ENCODE data around the gene PHC3.

The PHC3 gene

GRCh38 chr3:170077361-170077760, 104.2 kb downstream of the PHC3 start:
- WGBS, 2 experiments (ENCODE audit: insufficient coverage in 2 of 2), result 90 to 94% methylated on average over 10 of the region's 10 CpGs

GRCh38 chr3:170076715-170077238, 104.8 kb downstream of the PHC3 start:
- WGBS, 2 experiments (ENCODE audit: insufficient coverage in 2 of 2), result 88 to 92% methylated on average over 3 to 5 of the region's 6 CpGs
- Histone ChIP-seq H3K4me1 (ENCODE audit: control insufficient read depth, insufficient read depth, low read length, poor library complexity, severe bottlenecking) (no peaks in the 10 kb centered on the region), H3K36me3 (ENCODE audit: control insufficient read depth, insufficient read depth, low read length) (peaks cover 4% of the 10 kb centered on the region), H3K9me3 (ENCODE audit: control insufficient read depth, low read length) (no peaks in the 10 kb centered on the region), H3K4me3 (ENCODE audit: extremely low read depth, insufficient read depth, low read length, poor library complexity, severe bottlenecking) (no peak overlapping the region), H3K27ac (ENCODE audit: low read depth, low read length, severe bottlenecking) (no peak overlapping the region)

More at GRCh38 chr3:170077361-170077760, 104.2 kb downstream of the PHC3 start:
- Histone ChIP-seq H3K9me3 (ENCODE audit: control insufficient read depth, low read length) (no peaks in the 10 kb centered on the region), H3K4me3 (ENCODE audit: extremely low read depth, insufficient read depth, low read length, poor library complexity, severe bottlenecking) (no peak overlapping the region), H3K27ac (ENCODE audit: low read depth, low read length, severe bottlenecking) (no peak overlapping the region), H3K4me1 (ENCODE audit: control insufficient read depth, insufficient read depth, low read length, poor library complexity, severe bottlenecking) (no peaks in the 10 kb centered on the region), H3K36me3 (ENCODE audit: control insufficient read depth, insufficient read depth, low read length) (peaks cover 4% of the 10 kb centered on the region)

- H3K27ac ChIP-seq (ENCODE audit: low read depth, low read length, severe bottlenecking), result no peak overlapping the region
- H3K9me3 ChIP-seq (ENCODE audit: control insufficient read depth, low read length), result no peaks in the 10 kb centered on the region
- no peaks in the 10 kb centered on the region for H3K4me1 ChIP-seq (ENCODE audit: control insufficient read depth, insufficient read depth, low read length, poor library complexity, severe bottlenecking)
- no peak overlapping the region for H3K4me3 ChIP-seq (ENCODE audit: extremely low read depth, insufficient read depth, low read length, poor library complexity, severe bottlenecking)
- H3K36me3 ChIP-seq (ENCODE audit: control insufficient read depth, insufficient read depth, low read length), result peaks cover 4% of the 10 kb centered on the region
- WGBS, 2 experiments (ENCODE audit: insufficient coverage in 2 of 2), result 0% methylated on average over 1 of the region's 4 CpGs
Measured at GRCh38 chr3:170075441-170076091, 106.0 kb downstream of the PHC3 start.

- WGBS, 2 experiments (ENCODE audit: insufficient coverage in 2 of 2), result 90 to 93% methylated on average over 13 to 15 of the region's 18 CpGs
- Histone ChIP-seq H3K9me3 (ENCODE audit: control insufficient read depth, low read length) (no peaks in the 10 kb centered on the region), H3K36me3 (ENCODE audit: control insufficient read depth, insufficient read depth, low read length) (no peaks in the 10 kb centered on the region), H3K4me3 (ENCODE audit: extremely low read depth, insufficient read depth, low read length, poor library complexity, severe bottlenecking) (no peak overlapping the region), H3K4me1 (ENCODE audit: control insufficient read depth, insufficient read depth, low read length, poor library complexity, severe bottlenecking) (no peaks in the 10 kb centered on the region), H3K27ac (ENCODE audit: low read depth, low read length, severe bottlenecking) (no peak overlapping the region)
Measured at GRCh38 chr3:170064108-170064507, 117.4 kb downstream of the PHC3 start.

- H3K4me1 ChIP-seq (ENCODE audit: control insufficient read depth, insufficient read depth, low read length, poor library complexity, severe bottlenecking), result no peaks in the 10 kb centered on the region
- no peaks in the 10 kb centered on the region for H3K36me3 ChIP-seq (ENCODE audit: control insufficient read depth, insufficient read depth, low read length)
- WGBS, 2 experiments (ENCODE audit: insufficient coverage in 2 of 2), result 82 to 90% methylated on average over 2 to 8 of the region's 15 CpGs
- no peak overlapping the region for H3K27ac ChIP-seq (ENCODE audit: low read depth, low read length, severe bottlenecking)
- no peak overlapping the region for H3K4me3 ChIP-seq (ENCODE audit: extremely low read depth, insufficient read depth, low read length, poor library complexity, severe bottlenecking)
- no peaks in the 10 kb centered on the region for H3K9me3 ChIP-seq (ENCODE audit: control insufficient read depth, low read length)
Measured at GRCh38 chr3:170063691-170064090, 117.8 kb downstream of the PHC3 start.

- Histone ChIP-seq H3K27ac (ENCODE audit: low read depth, low read length, severe bottlenecking) (no peak overlapping the region), H3K4me3 (ENCODE audit: extremely low read depth, insufficient read depth, low read length, poor library complexity, severe bottlenecking) (no peak overlapping the region), H3K4me1 (ENCODE audit: control insufficient read depth, insufficient read depth, low read length, poor library complexity, severe bottlenecking) (no peaks in the 10 kb centered on the region), H3K9me3 (ENCODE audit: control insufficient read depth, low read length) (no peaks in the 10 kb centered on the region), H3K36me3 (ENCODE audit: control insufficient read depth, insufficient read depth, low read length) (no peaks in the 10 kb centered on the region)
- 93 to 96% methylated on average over 15 of the region's 16 CpGs for WGBS, 2 experiments (ENCODE audit: insufficient coverage in 2 of 2)
Measured at GRCh38 chr3:170062769-170063168, 118.8 kb downstream of the PHC3 start.

GRCh38 chr3:170062068-170062467, 119.5 kb downstream of the PHC3 start:
- no peaks in the 10 kb centered on the region for H3K9me3 ChIP-seq (ENCODE audit: control insufficient read depth, low read length)
- no peak overlapping the region for H3K4me3 ChIP-seq (ENCODE audit: extremely low read depth, insufficient read depth, low read length, poor library complexity, severe bottlenecking)
- WGBS, 2 experiments (ENCODE audit: insufficient coverage in 2 of 2), result 96 to 98% methylated on average over 14 to 20 of the region's 20 CpGs
- no peak overlapping the region for H3K27ac ChIP-seq (ENCODE audit: low read depth, low read length, severe bottlenecking)
- no peaks in the 10 kb centered on the region for H3K36me3 ChIP-seq (ENCODE audit: control insufficient read depth, insufficient read depth, low read length)
- H3K4me1 ChIP-seq (ENCODE audit: control insufficient read depth, insufficient read depth, low read length, poor library complexity, severe bottlenecking), result no peaks in the 10 kb centered on the region

GRCh38 chr3:170059447-170059846, 122.1 kb downstream of the PHC3 start:
- Histone ChIP-seq H3K4me1 (ENCODE audit: control insufficient read depth, insufficient read depth, low read length, poor library complexity, severe bottlenecking) (no peaks in the 10 kb centered on the region), H3K27ac (ENCODE audit: low read depth, low read length, severe bottlenecking) (no peak overlapping the region), H3K4me3 (ENCODE audit: extremely low read depth, insufficient read depth, low read length, poor library complexity, severe bottlenecking) (no peak overlapping the region), H3K9me3 (ENCODE audit: control insufficient read depth, low read length) (no peaks in the 10 kb centered on the region), H3K36me3 (ENCODE audit: control insufficient read depth, insufficient read depth, low read length) (no peaks in the 10 kb centered on the region)
- WGBS, 2 experiments (ENCODE audit: insufficient coverage in 2 of 2), result no CpG with 5 or more reads among the region's 1 CpG

- 88 to 90% methylated on average over 3 to 5 of the region's 6 CpGs for WGBS, 2 experiments (ENCODE audit: insufficient coverage in 2 of 2)
- H3K4me3 ChIP-seq (ENCODE audit: extremely low read depth, insufficient read depth, low read length, poor library complexity, severe bottlenecking), result no peak overlapping the region
Measured at GRCh38 chr3:170058127-170058526, 123.4 kb downstream of the PHC3 start.

GRCh38 chr3:170057550-170057949, 124.0 kb downstream of the PHC3 start:
- Histone ChIP-seq H3K4me3 (ENCODE audit: extremely low read depth, insufficient read depth, low read length, poor library complexity, severe bottlenecking) (no peak overlapping the region), H3K4me1 (ENCODE audit: control insufficient read depth, insufficient read depth, low read length, poor library complexity, severe bottlenecking) (no peaks in the 10 kb centered on the region), H3K27ac (ENCODE audit: low read depth, low read length, severe bottlenecking) (no peak overlapping the region), H3K9me3 (ENCODE audit: control insufficient read depth, low read length) (no peaks in the 10 kb centered on the region), H3K36me3 (ENCODE audit: control insufficient read depth, insufficient read depth, low read length) (no peaks in the 10 kb centered on the region)
- 100% methylated on average over 2 of the region's 3 CpGs for WGBS, 2 experiments (ENCODE audit: insufficient coverage in 2 of 2)

More at GRCh38 chr3:170058127-170058526, 123.4 kb downstream of the PHC3 start:
- Histone ChIP-seq H3K9me3 (ENCODE audit: control insufficient read depth, low read length) (no peaks in the 10 kb centered on the region), H3K4me1 (ENCODE audit: control insufficient read depth, insufficient read depth, low read length, poor library complexity, severe bottlenecking) (no peaks in the 10 kb centered on the region), H3K36me3 (ENCODE audit: control insufficient read depth, insufficient read depth, low read length) (no peaks in the 10 kb centered on the region), H3K27ac (ENCODE audit: low read depth, low read length, severe bottlenecking) (no peak overlapping the region)

- H3K4me3 ChIP-seq (ENCODE audit: extremely low read depth, insufficient read depth, low read length, poor library complexity, severe bottlenecking), result no peak overlapping the region
- H3K9me3 ChIP-seq (ENCODE audit: control insufficient read depth, low read length), result no peaks in the 10 kb centered on the region
- H3K36me3 ChIP-seq (ENCODE audit: control insufficient read depth, insufficient read depth, low read length), result no peaks in the 10 kb centered on the region
- H3K4me1 ChIP-seq (ENCODE audit: control insufficient read depth, insufficient read depth, low read length, poor library complexity, severe bottlenecking), result no peaks in the 10 kb centered on the region
- WGBS, 2 experiments (ENCODE audit: insufficient coverage in 2 of 2), result 92 to 95% methylated on average over 2 to 3 of the region's 3 CpGs
- H3K27ac ChIP-seq (ENCODE audit: low read depth, low read length, severe bottlenecking), result no peak overlapping the region
Measured at GRCh38 chr3:170056710-170057454, 124.7 kb downstream of the PHC3 start.
